Vagina (tissue), 2 donors: Measurements from ENCODE around the gene GIGYF2. TPM values are rescaled to one million over a fixed set of nuclear protein-coding genes. Genes with fewer than 3 reads are reported as not detected.

ENCODE experiments used
- DNase-seq, 2 donors: peaks; one replicate each; pipeline ENCODE4 v3.0.0-alpha.2; 2017; ENCODE audit errors: extremely low spot score in 2 of 2
- H3K27ac ChIP-seq: fragments of 200-600 bp; sonication (generic); one replicate; pipeline ENCODE4 v1.5.1; 2019
- H3K27me3 ChIP-seq: fragments of 200-600 bp; sonication (generic); one replicate; pipeline ENCODE4 v1.5.1; 2019
- H3K36me3 ChIP-seq, 2 donors: fragments of 200-600 bp; sonication (generic); one replicate each; pipeline ENCODE4 v1.5.1; 2017 to 2019
- H3K4me1 ChIP-seq: fragments of 200-600 bp; sonication (generic); one replicate; pipeline ENCODE4 v1.5.1; 2019
- H3K4me3 ChIP-seq, 2 donors: fragments of 200-600 bp; sonication (generic); 1 replicate in 1 of 2; 2 replicates in 1 of 2; pipeline ENCODE4 v1.5.1; 2016 to 2019
- H3K9me3 ChIP-seq: fragments of 200-600 bp; sonication (generic); one replicate; pipeline ENCODE4 v1.5.1; 2019
- POLR2A ChIP-seq, 2 donors: fragments of 450-650 bp; IDR thresholded peaks; one replicate each; pipeline ENCODE4 v1.6.1; 2017; ENCODE audit warnings: antibody characterized with exemption in 2 of 2, mild to moderate bottlenecking in 2 of 2, moderate library complexity in 2 of 2
- POLR2AphosphoS5 ChIP-seq, 2 donors: sonication (generic); formaldehyde crosslinking; IDR thresholded peaks; one replicate each; pipeline ENCODE4 v1.9.0; 2017; ENCODE audit warnings: antibody characterized with exemption in 2 of 2, mild to moderate bottlenecking in 2 of 2, low read depth in 1 of 2; ENCODE audit not compliant: insufficient read depth in 1 of 2
- intact Hi-C: fragments of 100-400 bp; cut with DNase I; formaldehyde crosslinking; loops from one replicate; pipeline ENCODE4 v1.15.1; 2023
- total RNA-seq: library from RNA; depleted of rRNA; stranded (reverse); fragments of >200 nt; gene quantifications from one replicate; pipeline ENCODE4 v1.2.3, GENCODE V29; 2016
- TF ChIP-seq, protein P1 (sequence below), 3 experiments: fragments of 450-650 bp in 2 of 3; fragments of 200-600 bp in 1 of 3; sonication (generic) in 1 of 3; IDR thresholded peaks; one replicate each; pipeline ENCODE4 v1.5.1; 2017 to 2019; ENCODE audit warnings: antibody characterized with exemption in 3 of 3, mild to moderate bottlenecking in 2 of 3, moderate library complexity in 2 of 3

The GIGYF2 gene
- total RNA-seq, 1 donor from 2014 or later = 69.0 TPM

DNA sequence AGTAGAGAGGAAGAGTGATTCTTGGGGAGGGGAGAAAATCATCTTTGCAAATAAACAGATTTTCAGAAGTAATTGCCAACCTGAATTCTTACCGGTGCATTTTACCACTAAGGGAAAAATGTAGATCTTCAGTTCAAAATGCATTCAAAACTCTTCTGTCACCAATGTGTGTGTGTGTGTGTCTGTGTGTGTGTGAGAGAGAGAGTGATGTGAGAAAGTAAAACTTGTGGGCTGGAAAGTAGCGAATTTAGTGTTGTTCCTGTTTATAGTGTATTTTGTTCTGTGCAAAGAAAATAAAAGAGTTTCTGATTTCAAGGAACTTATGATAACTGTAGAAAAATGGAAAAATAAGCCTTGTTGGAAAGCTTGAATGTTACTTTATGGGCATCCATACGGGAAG lies 52.2 kb downstream of the GIGYF2 start:
- Histone ChIP-seq H3K27me3 (no peaks in the 10 kb centered on the region), H3K4me3 (no peak overlapping the region), H3K9me3 (no peaks in the 10 kb centered on the region), H3K4me1 (no peaks in the 10 kb centered on the region), H3K27ac (no peak overlapping the region), H3K36me3 (peaks cover 0 to 35% of the 10 kb centered on the region in 2 donors)
- TF ChIP-seq, protein P1, sequence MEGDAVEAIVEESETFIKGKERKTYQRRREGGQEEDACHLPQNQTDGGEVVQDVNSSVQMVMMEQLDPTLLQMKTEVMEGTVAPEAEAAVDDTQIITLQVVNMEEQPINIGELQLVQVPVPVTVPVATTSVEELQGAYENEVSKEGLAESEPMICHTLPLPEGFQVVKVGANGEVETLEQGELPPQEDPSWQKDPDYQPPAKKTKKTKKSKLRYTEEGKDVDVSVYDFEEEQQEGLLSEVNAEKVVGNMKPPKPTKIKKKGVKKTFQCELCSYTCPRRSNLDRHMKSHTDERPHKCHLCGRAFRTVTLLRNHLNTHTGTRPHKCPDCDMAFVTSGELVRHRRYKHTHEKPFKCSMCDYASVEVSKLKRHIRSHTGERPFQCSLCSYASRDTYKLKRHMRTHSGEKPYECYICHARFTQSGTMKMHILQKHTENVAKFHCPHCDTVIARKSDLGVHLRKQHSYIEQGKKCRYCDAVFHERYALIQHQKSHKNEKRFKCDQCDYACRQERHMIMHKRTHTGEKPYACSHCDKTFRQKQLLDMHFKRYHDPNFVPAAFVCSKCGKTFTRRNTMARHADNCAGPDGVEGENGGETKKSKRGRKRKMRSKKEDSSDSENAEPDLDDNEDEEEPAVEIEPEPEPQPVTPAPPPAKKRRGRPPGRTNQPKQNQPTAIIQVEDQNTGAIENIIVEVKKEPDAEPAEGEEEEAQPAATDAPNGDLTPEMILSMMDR (IDR thresholded peaks at IDR 0.05) = no peak
- no peak for TF ChIP-seq POLR2AphosphoS5 (IDR thresholded peaks at IDR 0.05; ENCODE audit: insufficient read depth in 1 of 2, low read depth in 1 of 2)
- no peak for TF ChIP-seq POLR2A (IDR thresholded peaks at IDR 0.05)
- DNase-seq = no peak
- intact Hi-C loops = no loop called here

DNA sequence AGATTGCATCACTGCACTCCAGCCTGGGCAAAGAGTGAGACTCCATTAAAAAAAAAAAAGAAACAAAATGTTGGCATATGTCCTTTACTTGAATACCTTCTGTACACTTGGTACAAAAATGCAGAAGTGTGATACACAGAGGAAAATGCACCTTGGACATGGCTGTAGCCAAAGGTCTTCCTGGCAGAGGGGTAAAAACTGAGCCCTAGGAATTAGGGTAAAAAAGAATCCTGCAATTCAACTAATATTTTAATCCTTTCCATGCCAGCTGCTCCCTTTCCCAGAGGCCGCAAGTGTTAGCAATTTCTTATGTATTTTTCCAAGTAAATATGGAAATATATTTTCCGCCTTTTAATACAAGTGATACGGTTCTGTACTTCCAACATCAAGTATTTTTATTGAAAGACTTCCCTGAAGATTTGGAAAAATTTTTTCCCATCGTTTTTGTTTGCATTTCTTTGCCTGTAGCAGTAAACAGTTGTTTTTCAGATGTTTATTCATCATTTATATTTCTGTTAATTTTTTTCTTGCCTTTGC lies 53.1 kb downstream of the GIGYF2 start:
- H3K36me3 ChIP-seq = peaks cover 0 to 35% of the 10 kb centered on the region in 2 donors

DNA sequence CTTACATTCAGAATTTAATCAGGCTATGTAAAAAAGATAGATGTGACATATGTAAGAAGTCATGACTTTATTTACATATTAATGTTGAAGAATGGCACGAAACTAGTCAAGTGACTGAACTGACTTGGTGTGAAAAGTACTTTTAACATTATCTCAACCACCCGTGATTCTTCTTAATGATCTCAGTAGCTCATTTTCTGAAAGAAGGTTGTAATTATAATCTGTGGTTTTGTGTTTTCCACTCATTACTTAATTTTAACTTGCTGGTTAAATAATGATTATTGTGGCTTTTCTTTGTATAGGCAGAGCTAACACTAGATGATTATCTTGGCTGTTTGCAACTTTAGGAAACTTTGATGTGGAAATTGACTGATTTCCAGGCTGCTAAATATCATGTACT lies 60.8 kb downstream of the GIGYF2 start:
- intact Hi-C loops = no loop called here

More for the DNA sequence above, 53.1 kb downstream of the GIGYF2 start:
- Histone ChIP-seq H3K27ac (no peak overlapping the region), H3K9me3 (no peaks in the 10 kb centered on the region), H3K4me3 (no peak overlapping the region), H3K27me3 (no peaks in the 10 kb centered on the region), H3K4me1 (no peaks in the 10 kb centered on the region)
- TF ChIP-seq POLR2A (IDR thresholded peaks at IDR 0.05) = no peak
- TF ChIP-seq, protein P1 (IDR thresholded peaks at IDR 0.05) = no peak
- no peak for TF ChIP-seq POLR2AphosphoS5 (IDR thresholded peaks at IDR 0.05; ENCODE audit: insufficient read depth in 1 of 2, low read depth in 1 of 2)
- DNase-seq = no peak
- intact Hi-C loops = no loop called here

DNA sequence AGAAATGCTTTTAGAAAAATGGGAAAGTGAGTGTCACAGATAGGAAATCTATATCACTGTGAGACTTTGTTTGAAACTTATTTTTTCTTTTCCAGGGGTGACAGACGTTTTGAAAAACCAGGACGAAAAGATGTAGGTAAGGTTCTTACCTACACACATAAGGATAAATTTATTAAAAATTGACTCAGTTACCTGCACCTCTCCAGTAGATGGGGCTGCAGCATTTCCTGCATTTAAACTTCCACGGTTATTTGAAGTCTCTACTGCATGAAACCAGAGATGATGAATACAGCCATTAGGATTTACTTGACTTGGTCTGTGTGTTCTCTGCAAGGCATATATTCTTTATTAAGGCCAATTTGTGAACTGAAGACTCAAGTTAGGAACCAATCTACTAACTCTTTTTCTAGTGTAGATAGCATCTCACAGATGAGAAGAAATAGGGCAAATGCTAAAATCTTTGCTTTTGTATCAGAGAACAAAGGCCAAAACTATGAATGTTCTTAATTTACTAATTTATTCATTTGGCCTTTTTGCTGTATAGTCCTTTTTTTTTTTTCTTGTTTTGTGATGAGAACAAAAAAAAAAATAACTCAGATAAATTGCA lies 64.3 kb downstream of the GIGYF2 start:
- Histone ChIP-seq H3K27me3 (no peaks in the 10 kb centered on the region), H3K4me1 (no peaks in the 10 kb centered on the region), H3K27ac (no peak overlapping the region), H3K4me3 (no peak overlapping the region), H3K36me3 (peaks cover 0 to 37% of the 10 kb centered on the region in 2 donors), H3K9me3 (no peaks in the 10 kb centered on the region)
- TF ChIP-seq, protein P1 (IDR thresholded peaks at IDR 0.05) = peak in 1 of 3 experiments; percentile 16
- no peak for TF ChIP-seq POLR2AphosphoS5 (IDR thresholded peaks at IDR 0.05; ENCODE audit: insufficient read depth in 1 of 2, low read depth in 1 of 2)
- intact Hi-C loops = no loop called here
- no peak for DNase-seq

More for the DNA sequence above, 60.8 kb downstream of the GIGYF2 start:
- Histone ChIP-seq H3K4me3 (no peak overlapping the region), H3K36me3 (peaks cover 0 to 28% of the 10 kb centered on the region in 2 donors), H3K4me1 (no peaks in the 10 kb centered on the region), H3K27me3 (no peaks in the 10 kb centered on the region), H3K9me3 (no peaks in the 10 kb centered on the region), H3K27ac (no peak overlapping the region)
- DNase-seq = no peak
- TF ChIP-seq POLR2AphosphoS5 (IDR thresholded peaks at IDR 0.05; ENCODE audit: insufficient read depth in 1 of 2, low read depth in 1 of 2) (no peak), POLR2A (IDR thresholded peaks at IDR 0.05) (no peak)
- TF ChIP-seq, protein P1 (IDR thresholded peaks at IDR 0.05) = no peak

DNA sequence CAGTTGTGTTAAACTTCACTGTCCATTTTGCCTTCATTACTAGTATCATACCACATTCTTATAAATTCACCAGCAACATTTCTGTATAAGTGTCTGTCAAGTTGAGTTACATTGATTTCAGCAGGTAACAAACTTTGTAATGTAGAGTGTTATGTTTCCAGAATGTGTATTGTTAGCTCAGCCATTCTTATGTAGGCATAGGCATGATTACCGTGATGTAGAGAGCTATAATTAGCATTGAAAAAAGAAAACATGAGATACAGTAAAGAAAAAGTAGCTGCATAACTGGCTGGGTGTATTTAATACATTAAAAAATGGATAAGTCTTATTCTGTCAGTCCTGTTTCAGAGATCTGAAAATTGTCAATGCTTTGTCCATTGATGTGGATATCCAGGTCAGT lies 70.7 kb downstream of the GIGYF2 start:
- DNase-seq = no peak
- Histone ChIP-seq H3K4me1 (no peaks in the 10 kb centered on the region), H3K36me3 (peaks cover 0 to 17% of the 10 kb centered on the region in 2 donors), H3K27me3 (no peaks in the 10 kb centered on the region), H3K27ac (no peak overlapping the region), H3K9me3 (no peaks in the 10 kb centered on the region), H3K4me3 (no peak overlapping the region)
- no peak for TF ChIP-seq POLR2A (IDR thresholded peaks at IDR 0.05)
- TF ChIP-seq, protein P1 (IDR thresholded peaks at IDR 0.05) = no peak
- no peak for TF ChIP-seq POLR2AphosphoS5 (IDR thresholded peaks at IDR 0.05; ENCODE audit: insufficient read depth in 1 of 2, low read depth in 1 of 2)
- intact Hi-C loops = no loop called here
